ENCODE results near the gene ADCYAP1R1.

GRCh38 chr7:31077484-31078362 lies 25.6 kb downstream of the ADCYAP1R1 start:
- TF ChIP-seq CTCF (IDR thresholded peaks at IDR 0.05) = no peak
- no peak for TF ChIP-seq EP300 (IDR thresholded peaks at IDR 0.05)

All from gastroesophageal sphincter (tissue), 3 donors.